ENCODE data around the gene NCBP3.
"Not testable (repeated sequence)": the region's sequence is repeated elsewhere in the genome, so short reads cannot be mapped to it uniquely, and the experiment has no call there.

Gene NCBP3

DNA sequence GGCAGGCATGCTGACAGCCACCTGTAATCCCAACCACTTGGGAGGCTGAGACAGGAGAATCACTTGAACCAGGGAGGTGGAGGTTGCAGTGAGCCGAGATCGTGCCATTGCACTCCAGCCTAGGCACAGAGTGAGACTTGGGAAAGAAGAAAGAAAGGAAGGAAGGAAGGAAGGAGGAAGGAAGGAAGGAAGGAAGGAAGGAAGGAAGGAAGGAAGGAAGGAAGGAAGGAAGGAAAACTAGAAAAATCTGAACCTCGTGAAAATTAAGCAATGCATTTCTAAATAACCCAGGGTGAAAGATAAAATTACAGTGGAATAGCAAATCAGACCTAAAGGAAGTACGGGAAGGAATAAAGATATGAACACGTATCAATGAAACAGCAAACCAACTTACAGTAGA is 60.7 kb downstream of the NCBP3 start:
- not testable (repeated sequence) for DNase-seq (ENCODE audit: low spot score)

GRCh38 chr17:3782751-3783150 is 63.3 kb downstream of the NCBP3 start:
- no peak for DNase-seq (ENCODE audit: low spot score)

GRCh38 chr17:3780986-3781385 is 65.1 kb downstream of the NCBP3 start:
- no peak for DNase-seq (ENCODE audit: low spot score)

GRCh38 chr17:3777366-3778120 is 68.5 kb downstream of the NCBP3 start:
- DNase-seq (ENCODE audit: low spot score), result no peak

GRCh38 chr17:3773966-3774365 is 72.1 kb downstream of the NCBP3 start:
- no peak for DNase-seq (ENCODE audit: low spot score)

GRCh38 chr17:3773511-3773910 is 72.5 kb downstream of the NCBP3 start:
- no peak for DNase-seq (ENCODE audit: low spot score)

- no peak for DNase-seq (ENCODE audit: low spot score)
Observed at GRCh38 chr17:3772764-3773163, 73.3 kb downstream of the NCBP3 start.

DNA sequence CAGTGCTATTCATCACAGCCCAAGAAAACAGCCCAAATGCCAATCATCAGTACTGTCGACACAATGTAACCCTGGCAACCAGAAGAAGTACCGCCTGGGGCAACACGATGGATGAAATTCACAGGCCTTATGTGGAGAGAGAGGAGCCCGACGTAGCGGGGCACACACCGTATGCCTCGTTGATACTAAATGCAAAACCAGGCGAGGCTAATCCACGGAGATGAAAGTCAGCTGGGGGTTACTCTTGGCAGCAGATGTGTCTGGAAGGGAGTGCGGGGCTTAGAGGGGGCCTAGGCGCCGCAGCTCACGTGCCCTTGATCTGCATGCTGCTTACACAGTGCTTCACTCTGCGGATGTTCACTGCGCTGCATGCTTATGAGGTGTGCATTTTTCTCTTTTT is 74.9 kb downstream of the NCBP3 start:
- DNase-seq (ENCODE audit: low spot score), result no peak

GRCh38 chr17:3770466-3770865 is 75.6 kb downstream of the NCBP3 start:
- DNase-seq (ENCODE audit: low spot score), result no peak

GRCh38 chr17:3768769-3769168 is 77.3 kb downstream of the NCBP3 start:
- no peak for DNase-seq (ENCODE audit: low spot score)

DNA sequence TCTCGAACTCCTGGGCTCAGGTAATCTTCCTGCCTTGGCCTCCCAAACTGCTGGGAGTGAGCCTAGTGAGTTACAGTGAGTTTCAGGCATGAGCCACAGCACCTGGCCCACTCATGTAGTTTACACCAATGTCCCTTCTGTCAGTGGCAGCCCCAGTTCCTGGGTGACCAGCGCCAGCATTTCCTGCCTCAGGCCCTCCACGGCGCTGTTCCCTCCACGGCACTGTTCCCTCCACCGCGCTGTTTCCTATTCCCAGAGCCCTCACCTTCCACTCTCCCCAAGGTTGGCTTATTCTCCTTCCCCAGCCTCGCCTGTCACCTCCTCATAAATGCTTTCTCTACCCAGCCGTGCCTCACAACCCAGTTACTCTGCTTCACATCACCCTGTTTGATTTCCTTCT is 77.7 kb downstream of the NCBP3 start:
- no peak for DNase-seq (ENCODE audit: low spot score)

DNA sequence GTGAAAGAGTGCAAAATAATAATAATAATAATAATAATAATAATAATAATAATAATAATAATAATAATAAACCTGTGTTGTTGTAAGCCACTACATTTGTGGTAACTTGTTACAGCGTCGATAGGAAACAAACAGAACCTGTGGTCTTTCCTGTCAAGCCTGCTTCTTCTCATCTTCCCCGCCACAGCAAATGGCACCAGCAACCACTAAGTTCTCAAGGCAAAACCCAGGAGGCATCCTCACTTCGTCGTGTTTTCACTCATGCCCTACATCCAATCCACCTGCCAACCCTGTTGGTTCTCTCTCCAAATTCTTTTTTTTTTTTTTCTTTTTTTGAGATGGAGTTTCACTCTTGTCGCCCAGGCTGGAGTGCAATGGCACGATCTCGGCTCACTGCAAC is 79.3 kb downstream of the NCBP3 start:
- DNase-seq (ENCODE audit: low spot score), result no peak

GRCh38 chr17:3765981-3766380 is 80.1 kb downstream of the NCBP3 start:
- no peak for DNase-seq (ENCODE audit: low spot score)

DNA sequence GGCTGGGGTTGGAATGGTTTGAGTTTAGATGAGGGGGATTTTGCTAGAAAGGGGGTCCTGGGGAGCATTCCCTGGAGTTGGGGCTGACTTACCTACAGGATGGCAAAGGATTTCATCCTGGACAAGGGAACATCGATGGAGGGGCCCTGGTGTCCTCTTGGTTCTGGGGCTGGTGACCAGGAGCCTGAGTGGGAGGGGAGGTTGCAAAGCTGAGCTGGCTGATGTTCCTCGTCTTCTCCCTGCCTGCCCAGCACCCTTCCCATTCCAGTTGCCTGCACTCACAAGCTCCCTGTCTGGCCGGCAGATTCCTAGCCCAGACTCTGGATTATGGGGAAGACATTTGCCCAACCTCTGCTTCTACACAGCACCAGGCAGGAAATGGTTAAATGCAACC is 82.3 kb downstream of the NCBP3 start:
- no peak for DNase-seq (ENCODE audit: low spot score)

DNA sequence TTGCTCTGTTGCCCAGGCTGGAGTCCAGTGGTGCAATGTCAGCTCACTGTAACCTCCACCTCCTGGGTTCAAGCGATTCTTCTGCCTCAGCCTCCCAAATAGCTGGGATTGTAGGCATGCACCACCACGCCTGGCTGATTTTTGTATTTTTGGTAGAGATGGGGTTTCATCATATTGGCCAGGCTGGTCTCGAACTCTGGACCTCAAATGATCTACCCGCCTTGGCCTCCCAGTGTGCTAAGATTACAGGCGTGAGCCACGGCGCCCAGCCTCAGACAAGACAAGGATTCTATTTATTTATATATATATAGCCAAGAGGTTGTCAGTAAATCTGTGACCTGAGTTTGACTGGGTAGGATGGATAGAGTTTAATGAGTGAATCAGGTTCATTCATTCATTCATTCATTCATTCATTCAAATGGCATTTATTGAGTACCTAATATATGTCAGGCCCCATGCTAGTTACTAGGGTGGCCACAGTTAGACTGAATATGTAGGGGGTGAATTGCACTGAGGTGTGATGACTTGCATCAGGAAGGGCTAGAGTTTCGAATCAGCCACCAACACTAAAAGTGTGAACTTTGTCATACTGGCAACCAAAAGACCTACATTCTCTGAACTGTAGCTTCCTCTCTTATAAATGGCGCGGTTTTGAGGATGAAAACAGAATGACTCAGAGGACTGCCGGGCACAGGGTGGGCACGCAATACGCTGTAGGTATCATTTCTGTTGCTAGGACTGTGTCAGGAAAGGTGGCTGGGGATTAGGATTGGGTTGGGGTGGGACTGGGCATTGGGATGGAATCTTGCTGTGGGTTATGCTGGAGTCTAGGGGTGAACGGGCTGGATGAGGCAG is 82.9 kb downstream of the NCBP3 start:
- DNase-seq (ENCODE audit: low spot score), result no peak

GRCh38 chr17:3761918-3762380 is 84.1 kb downstream of the NCBP3 start:
- no peak for DNase-seq (ENCODE audit: low spot score)

DNA sequence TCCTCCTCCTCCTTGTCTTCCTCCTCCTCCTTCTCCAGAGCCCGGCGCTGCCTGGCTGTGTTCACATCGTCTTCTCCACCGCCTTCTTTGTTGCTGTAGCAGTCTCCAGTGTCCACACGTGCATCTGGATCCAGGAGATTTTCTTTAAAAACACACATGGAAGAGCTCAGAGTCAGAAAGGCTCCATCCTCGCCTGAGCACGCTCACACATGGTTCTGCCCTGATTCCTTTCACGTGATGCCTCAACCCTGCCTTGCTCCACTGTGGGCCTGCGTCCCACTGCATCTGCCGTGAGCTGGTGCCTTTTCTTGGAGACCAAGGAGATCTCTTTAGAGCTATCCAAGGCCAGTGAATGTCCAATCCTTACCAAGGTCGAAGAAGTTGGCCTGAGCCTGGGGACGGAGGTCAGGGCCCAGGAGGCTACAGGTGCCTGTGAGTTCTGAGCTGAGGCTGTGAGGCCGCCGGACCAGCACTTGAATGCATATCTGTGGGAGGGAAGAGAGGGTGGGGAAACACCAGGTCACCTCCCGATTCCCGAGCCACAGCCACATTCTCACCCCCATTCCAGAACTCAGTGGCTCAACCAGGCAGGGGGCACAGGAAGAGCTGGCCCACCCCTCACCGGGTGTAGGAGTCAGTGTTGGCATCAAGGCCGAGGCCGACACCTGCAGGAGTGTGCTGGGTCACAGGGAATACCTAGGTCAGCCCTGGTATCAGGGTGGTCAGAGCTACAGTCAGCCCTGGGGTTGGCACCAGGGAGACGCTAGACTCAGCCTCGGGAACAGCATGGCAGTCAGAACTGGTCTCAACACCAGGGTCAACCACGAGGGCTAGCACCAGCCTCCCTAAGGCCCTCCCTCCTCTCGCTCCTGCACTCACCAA is 84.8 kb downstream of the NCBP3 start:
- no peak for DNase-seq (ENCODE audit: low spot score)

- no peak for DNase-seq (ENCODE audit: low spot score)
Observed at GRCh38 chr17:3759597-3760216, 86.3 kb downstream of the NCBP3 start.

- DNase-seq (ENCODE audit: low spot score), result no peak
Observed at GRCh38 chr17:3755335-3756030, 90.6 kb downstream of the NCBP3 start.

- no peak for DNase-seq (ENCODE audit: low spot score)
Observed at GRCh38 chr17:3754458-3755334, 91.3 kb downstream of the NCBP3 start.
